Measurements from ENCODE around the gene SALL1. TPM values are rescaled to one million over a fixed set of nuclear protein-coding genes. Genes with fewer than 3 reads are reported as not detected.

The SALL1 gene
- total and polyA plus RNA-seq, 2 of the 13 experiments (the other 11 are each of a cell fraction or from before 2014, with no cell fraction given), result 6.6 to 12.3 TPM

- Histone ChIP-seq H3K4me2 (ENCODE audit: low read depth, low read length) (peak overlapping the region; percentile 11), H3K27ac (ENCODE audit: extremely low read length, insufficient read depth, low read length) (no peak overlapping the region), H3K36me3 (replicated peaks in 1 of 2; ENCODE audit: control insufficient read depth in 1 of 2, insufficient read depth in 2 of 2, low read length in 2 of 2) (peaks cover 0 to 7% of the 10 kb centered on the region in 2 experiments; a peak in 4 of 5 replicates), H4K20me1 (ENCODE audit: insufficient read depth, low read length) (no peaks in the 10 kb centered on the region), H3K79me2 (ENCODE audit: insufficient read depth, low read length) (no peaks in the 10 kb centered on the region), H2AFZ (ENCODE audit: low read length) (no peak overlapping the region), H3K27me3 (ENCODE audit: control insufficient read depth in 1 of 2, insufficient read depth in 2 of 2, low read length in 2 of 2) (no peaks in the 10 kb centered on the region), H3K4me3 (replicated peaks in 1 of 3; ENCODE audit: insufficient read depth in 1 of 3, low read depth in 2 of 3, low read length in 3 of 3) (no peak overlapping the region), H3K9ac (ENCODE audit: insufficient read depth, low read depth, low read length) (no peak overlapping the region), H3K9me3 (ENCODE audit: low read length) (no peaks in the 10 kb centered on the region), H3K4me1 (ENCODE audit: insufficient read depth, low read length) (peaks cover 39% of the 10 kb centered on the region)
- DNase-seq (ENCODE audit: low spot score) (peak; percentile 56), FAIRE-seq (no peak), ATAC-seq (peak; percentile 43; the same call in 1 of the 3 replicates)
- intact Hi-C loops (cut with micrococcal nuclease; ENCODE audit: unreplicated experiment), result no loop called here
- in situ Hi-C loops (cut with HindIII; ENCODE audit: extremely low pct_ligation_motif_present, low pct_unique_long_range_greater_than_20kb), result no loop called here
- BruUV-seq (replicated peaks), result no TSS peak
- whole genome bisulfite sequencing (ENCODE audit: low lambda C conversion rate), result 51% methylated on average over 6 of the region's 6 CpGs
- ChIA-PET POLR2A (interaction anchor here (1.3 kb wide), 1 partner anchor 13 kb away, joined by 3 read pairs; no protein-coding TSS in a partner anchor), CTCF (ENCODE audit: low intra/inter-chr PET ratio, low total read pairs) (no interaction called here)
- TF ChIP-seq ZFX (CRISPR knock-in tag; IDR thresholded peaks at IDR 0.05; ENCODE audit: low read depth) (no peak), TCF7 (IDR thresholded peaks at IDR 0.05; ENCODE audit: low read depth) (peak; percentile 50)
Observed at GRCh38 chr16:51132490-51133115, 18.5 kb downstream of the SALL1 start.

DNA sequence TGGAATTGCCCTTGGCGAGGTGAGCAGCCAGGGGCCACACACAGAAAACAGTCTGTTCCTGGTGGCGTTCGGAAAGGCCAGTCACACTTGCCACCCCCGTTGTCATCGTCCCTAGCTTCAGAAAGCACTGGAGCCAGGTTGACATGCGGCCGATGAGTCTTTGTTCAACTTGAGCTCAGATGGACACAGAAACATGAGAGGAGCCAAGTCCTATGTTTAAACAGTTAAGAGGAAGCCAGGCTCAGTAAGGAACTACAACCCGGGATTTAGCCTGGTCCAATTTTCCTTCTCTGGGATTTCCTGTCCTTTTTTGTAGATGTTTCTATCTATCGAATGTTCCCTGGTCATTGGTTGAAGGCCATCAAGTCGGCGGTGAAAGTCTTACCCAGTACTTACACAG, 19.5 kb downstream of the SALL1 start:
- H3K27me3 ChIP-seq (ENCODE audit: control insufficient read depth in 1 of 2, insufficient read depth in 2 of 2, low read length in 2 of 2), result no peaks in the 10 kb centered on the region
- H3K4me2 ChIP-seq (ENCODE audit: low read depth, low read length), result no peak overlapping the region
- in situ Hi-C loops (cut with HindIII; ENCODE audit: extremely low pct_ligation_motif_present, low pct_unique_long_range_greater_than_20kb) (no loop called here), intact Hi-C loops (cut with micrococcal nuclease; ENCODE audit: unreplicated experiment) (no loop called here)
- ATAC-seq (peak; percentile 26), DNase-seq (ENCODE audit: low spot score) (no peak), FAIRE-seq (no peak)
- H3K79me2 ChIP-seq (ENCODE audit: insufficient read depth, low read length), result no peaks in the 10 kb centered on the region
- POLR2A ChIA-PET, result no interaction called here
- no peak overlapping the region for H2AFZ ChIP-seq (ENCODE audit: low read length)
- no TSS peak for BruUV-seq (replicated peaks)
- H3K4me3 ChIP-seq (replicated peaks in 1 of 3; ENCODE audit: insufficient read depth in 1 of 3, low read depth in 2 of 3, low read length in 3 of 3), result no peak overlapping the region
- H3K9me3 ChIP-seq (ENCODE audit: low read length), result no peaks in the 10 kb centered on the region
- H3K9ac ChIP-seq (ENCODE audit: insufficient read depth, low read depth, low read length), result no peak overlapping the region
- no peak for TF ChIP-seq KDM2A (CRISPR knock-in tag; IDR thresholded peaks at IDR 0.05; ENCODE audit: borderline replicate concordance, low read depth)
- no peak for TF ChIP-seq REPIN1 (CRISPR knock-in tag; IDR thresholded peaks at IDR 0.05; ENCODE audit: borderline replicate concordance, low read depth)
- TF ChIP-seq ZNF512B (CRISPR knock-in tag; IDR thresholded peaks at IDR 0.05; ENCODE audit: borderline replicate concordance), result no peak
- TF ChIP-seq PHF20 (CRISPR knock-in tag; IDR thresholded peaks at IDR 0.05), result no peak
- TF ChIP-seq RFXAP (CRISPR knock-in tag; IDR thresholded peaks at IDR 0.05; ENCODE audit: borderline replicate concordance), result no peak
- TF ChIP-seq ZNF543 (CRISPR knock-in tag; IDR thresholded peaks at IDR 0.05), result no peak
- no peak for TF ChIP-seq KAT8 (CRISPR knock-in tag; IDR thresholded peaks at IDR 0.05)
- no peak for TF ChIP-seq ZBTB7A (CRISPR knock-in tag; IDR thresholded peaks at IDR 0.05)
- H3K27ac ChIP-seq (ENCODE audit: extremely low read length, insufficient read depth, low read length), result no peak overlapping the region
- 91% methylated on average over 11 of the region's 11 CpGs for WGBS (ENCODE audit: low lambda C conversion rate)
- no peaks in the 10 kb centered on the region; a peak in 1 of 5 replicates for H3K36me3 ChIP-seq (replicated peaks in 1 of 2; ENCODE audit: control insufficient read depth in 1 of 2, insufficient read depth in 2 of 2, low read length in 2 of 2)
- CTCF ChIA-PET (ENCODE audit: low intra/inter-chr PET ratio, low total read pairs), result no interaction called here
- H4K20me1 ChIP-seq (ENCODE audit: insufficient read depth, low read length), result no peaks in the 10 kb centered on the region
- H3K4me1 ChIP-seq (ENCODE audit: insufficient read depth, low read length), result peaks cover 39% of the 10 kb centered on the region

All from HepG2 (cell line).